ENCODE measurements around the gene B3GALNT2.
"Not testable (repeated sequence)": the region's sequence is repeated elsewhere in the genome, so short reads cannot be mapped to it uniquely, and the experiment has no call there.

Gene B3GALNT2

GRCh38 chr1:235504122-235504493, at the start of gene B3GALNT2:
Gene B3GALNT2, minus strand, starts transcription at chr1:235504452. Its CDS starts 200 bp downstream, at chr1:235504252.
- no peak for DNase-seq

- DNase-seq: peak; percentile 99
These were observed 48.9 kb upstream of the B3GALNT2 start for GRCh38 chr1:235553112-235553551.

- peak; percentile 23 for DNase-seq
These were observed 48.0 kb upstream of the B3GALNT2 start for GRCh38 chr1:235552146-235552716.

- DNase-seq: no peak
These were observed 45.3 kb upstream of the B3GALNT2 start for GRCh38 chr1:235549351-235550139.

- not testable (repeated sequence) for DNase-seq
These were observed 42.3 kb upstream of the B3GALNT2 start for GRCh38 chr1:235546369-235547155.

GRCh38 chr1:235545292-235545930, 41.2 kb upstream of the B3GALNT2 start:
- no peak for DNase-seq

- DNase-seq: not testable (repeated sequence)
These were observed 38.6 kb upstream of the B3GALNT2 start for GRCh38 chr1:235542845-235543244.

- DNase-seq: peak; percentile 48
These were observed 29.4 kb upstream of the B3GALNT2 start for GRCh38 chr1:235533476-235534168.

GRCh38 chr1:235532360-235532759, 28.1 kb upstream of the B3GALNT2 start:
- DNase-seq: peak; percentile 47

GRCh38 chr1:235527196-235527814, 23.1 kb upstream of the B3GALNT2 start:
- no peak for DNase-seq

- DNase-seq: peak; percentile 33
These were observed 21.1 kb upstream of the B3GALNT2 start for GRCh38 chr1:235525314-235525713.

- DNase-seq: no peak
These were observed 12.7 kb upstream of the B3GALNT2 start for GRCh38 chr1:235516862-235517446.

GRCh38 chr1:235515844-235516512, 11.7 kb upstream of the B3GALNT2 start:
- DNase-seq: peak; percentile 67

GRCh38 chr1:235513495-235514366, 9.5 kb upstream of the B3GALNT2 start:
- peak; percentile 93 for DNase-seq

- peak; percentile 52 for DNase-seq
These were observed 7.4 kb upstream of the B3GALNT2 start for GRCh38 chr1:235511470-235512240.

- DNase-seq: no peak
These were observed 6.6 kb upstream of the B3GALNT2 start for GRCh38 chr1:235510823-235511222.

GRCh38 chr1:235507623-235508022, 3.4 kb upstream of the B3GALNT2 start:
- no peak for DNase-seq

GRCh38 chr1:235504494-235505222, 406 bp upstream of the B3GALNT2 start:
- DNase-seq: peak; percentile 100

All from NCI-H82 (cell line).